ENCODE data around the gene MYOM3.

Gene MYOM3

GRCh38 chr1:24113641-24114033 lies 1.7 kb upstream of the MYOM3 start:
- no peak for DNase-seq

- no peak for DNase-seq
Measured at GRCh38 chr1:24111262-24111995, 506 bp downstream of the MYOM3 start.

- DNase-seq: no peak
Measured at GRCh38 chr1:24110642-24111261, 1.2 kb downstream of the MYOM3 start.

GRCh38 chr1:24109686-24110475 lies 2.1 kb downstream of the MYOM3 start:
- no peak for DNase-seq

- no peak for DNase-seq
Measured at GRCh38 chr1:24109166-24109483, 2.8 kb downstream of the MYOM3 start.

GRCh38 chr1:24108334-24109165 lies 3.4 kb downstream of the MYOM3 start:
- no peak for DNase-seq

- no peak for DNase-seq
Measured at GRCh38 chr1:24107462-24108138, 4.3 kb downstream of the MYOM3 start.

GRCh38 chr1:24105368-24106160 lies 6.4 kb downstream of the MYOM3 start:
- DNase-seq: no peak

GRCh38 chr1:24104854-24105253 lies 7.1 kb downstream of the MYOM3 start:
- DNase-seq: no peak

GRCh38 chr1:24103879-24104278 lies 8.1 kb downstream of the MYOM3 start:
- DNase-seq: no peak

- DNase-seq: no peak
Measured at GRCh38 chr1:24103408-24103807, 8.5 kb downstream of the MYOM3 start.

- no peak for DNase-seq
Measured at GRCh38 chr1:24102961-24103360, 9.0 kb downstream of the MYOM3 start.

GRCh38 chr1:24101796-24102586 lies 9.9 kb downstream of the MYOM3 start:
- DNase-seq: no peak

- no peak for DNase-seq
Measured at GRCh38 chr1:24100945-24101737, 10.8 kb downstream of the MYOM3 start.

GRCh38 chr1:24098943-24099638 lies 12.8 kb downstream of the MYOM3 start:
- no peak for DNase-seq

GRCh38 chr1:24098102-24098501 lies 13.8 kb downstream of the MYOM3 start:
- DNase-seq: no peak

GRCh38 chr1:24097663-24098062 lies 14.3 kb downstream of the MYOM3 start:
- no peak for DNase-seq

GRCh38 chr1:24096739-24097103 lies 15.2 kb downstream of the MYOM3 start:
- no peak for DNase-seq

- DNase-seq: no peak
Measured at GRCh38 chr1:24096009-24096738, 15.8 kb downstream of the MYOM3 start.
